SU-DHL-6 (cell line): ENCODE data around the gene ATP6V0B.

Experiments used
- H2AFZ ChIP-seq: fragments of 200-600 bp; sonication (generic); 2 replicates; pipeline ENCODE4 v1.6.1; 2014; ENCODE audit warnings: low read depth, mild to moderate bottlenecking, moderate library complexity, mixed read lengths, antibody characterized with exemption, low read length; ENCODE audit not compliant: severe bottlenecking
- H3F3A ChIP-seq: fragments of 200-600 bp; shearing (Covaris generic); 2 replicates; pipeline ENCODE4 v1.6.0; 2016; ENCODE audit warnings: antibody characterized with exemption, mild to moderate bottlenecking; ENCODE audit not compliant: insufficient read depth
- H3K27ac ChIP-seq: fragments of 200-600 bp; sonication (generic); 2 replicates; pipeline ENCODE4 v1.5.1; 2016; ENCODE audit warnings: low read depth, mild to moderate bottlenecking, low read length, moderate library complexity, mixed read lengths
- H3K27me3 ChIP-seq: fragments of 200-600 bp; sonication (generic), shearing (Covaris generic); 2 replicates; pipeline ENCODE4 v1.6.0; 2014; ENCODE audit warnings: mild to moderate bottlenecking, low read length
- H3K36me3 ChIP-seq: fragments of 200-600 bp; sonication (generic); 2 replicates; pipeline ENCODE4 v1.6.1; 2014; ENCODE audit warnings: mild to moderate bottlenecking, low read length, mixed read lengths
- H3K4me2 ChIP-seq: fragments of 300-600, 200-600 bp; shearing (Covaris generic), sonication (generic); 2 replicates; pipeline ENCODE4 v1.6.0; 2014; ENCODE audit warnings: low read length, low read depth, mild to moderate bottlenecking; ENCODE audit not compliant: poor library complexity, severe bottlenecking
- H3K4me3 ChIP-seq: fragments of 200-600 bp; sonication (generic); 2 replicates; pipeline ENCODE4 v1.5.1; 2014; ENCODE audit warnings: antibody characterized with exemption, low read length, mild to moderate bottlenecking, mixed read lengths; ENCODE audit not compliant: insufficient read depth, poor library complexity, severe bottlenecking
- H3K79me2 ChIP-seq: fragments of 200-600 bp; sonication (generic); 2 replicates; pipeline ENCODE4 v1.6.1; 2014; ENCODE audit warnings: mild to moderate bottlenecking, low read length, moderate library complexity; ENCODE audit not compliant: insufficient read depth
- H3K9ac ChIP-seq: fragments of 200-600 bp; sonication (generic); 2 replicates; pipeline ENCODE4 v1.7.0; 2014; ENCODE audit warnings: mild to moderate bottlenecking, low read length
- H3K9me2 ChIP-seq: fragments of 200-600 bp; sonication (generic); replicated peaks from 2 replicates; pipeline ENCODE4 v1.6.1; 2014; ENCODE audit warnings: low read length; ENCODE audit not compliant: insufficient read depth
- H3K9me3 ChIP-seq: fragments of 200-600 bp; sonication (generic); 2 replicates; pipeline ENCODE4 v1.6.1; 2014; ENCODE audit warnings: low read length, mixed read lengths; ENCODE audit not compliant: insufficient read depth
- H4K20me1 ChIP-seq: fragments of 200-600 bp; sonication (generic); 2 replicates; pipeline ENCODE4 v1.6.1; 2014; ENCODE audit warnings: low read depth, mild to moderate bottlenecking, antibody characterized with exemption, low read length, moderate library complexity, mixed read lengths
- EZH2phosphoT487 ChIP-seq: fragments of 200-600 bp; sonication (generic), shearing (Covaris generic); conservative IDR thresholded peaks from 2 replicates; pipeline ENCODE4 v1.6.1; 2018; ENCODE audit warnings: mild to moderate bottlenecking, antibody characterized with exemption, low read length, moderate library complexity, mixed read lengths
- TF ChIP-seq, protein P1 (sequence below): fragments of 200-600 bp; sonication (generic); IDR thresholded peaks from one replicate; pipeline ENCODE4 v1.5.1; 2017; ENCODE audit warnings: antibody characterized with exemption, mild to moderate bottlenecking, low read length, moderate library complexity; ENCODE audit not compliant: insufficient read depth, poor library complexity, severe bottlenecking

The ATP6V0B gene

DNA sequence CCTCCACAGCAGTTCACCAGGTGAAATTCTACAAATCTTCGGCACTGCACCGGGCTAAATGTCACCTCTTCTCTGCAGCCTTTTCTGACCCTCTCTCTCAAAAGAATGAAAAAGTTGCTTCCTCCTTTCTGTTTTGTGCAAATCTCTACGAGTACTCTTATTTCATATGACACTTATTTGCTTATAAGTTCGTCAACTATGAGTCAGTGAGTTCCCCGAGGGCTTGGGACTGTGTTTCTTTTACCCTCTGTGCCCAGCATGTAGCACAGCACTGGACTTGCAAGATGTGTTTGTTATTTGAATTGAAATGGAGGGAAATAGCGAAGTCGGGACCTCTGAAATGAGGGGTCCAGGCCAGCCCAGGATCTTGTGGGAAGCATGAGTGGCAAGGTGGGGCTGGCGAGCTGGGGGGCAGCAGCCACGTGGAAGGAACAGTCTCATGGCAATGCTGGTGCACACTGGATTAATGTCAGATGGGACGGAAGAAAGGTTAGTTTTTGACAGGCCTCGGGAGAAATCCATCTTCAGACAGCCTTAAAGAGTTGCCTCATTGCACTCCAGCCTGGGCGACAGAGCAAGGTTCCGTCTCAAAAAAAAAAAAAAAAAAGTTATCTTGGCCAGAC is 50.3 kb downstream of the ATP6V0B start:
- Histone ChIP-seq H3K27ac (no peak overlapping the region), H3K27me3 (no peaks in the 10 kb centered on the region), H3F3A (no peaks in the 10 kb centered on the region), H3K9ac (no peak overlapping the region), H3K79me2 (no peaks in the 10 kb centered on the region), H4K20me1 (no peaks in the 10 kb centered on the region), H3K4me3 (no peak overlapping the region), H3K9me3 (no peaks in the 10 kb centered on the region), H2AFZ (no peak overlapping the region), H3K9me2 (no peaks in the 10 kb centered on the region), H3K4me2 (no peak overlapping the region), H3K36me3 (no peaks in the 10 kb centered on the region)
- TF ChIP-seq, protein P1, sequence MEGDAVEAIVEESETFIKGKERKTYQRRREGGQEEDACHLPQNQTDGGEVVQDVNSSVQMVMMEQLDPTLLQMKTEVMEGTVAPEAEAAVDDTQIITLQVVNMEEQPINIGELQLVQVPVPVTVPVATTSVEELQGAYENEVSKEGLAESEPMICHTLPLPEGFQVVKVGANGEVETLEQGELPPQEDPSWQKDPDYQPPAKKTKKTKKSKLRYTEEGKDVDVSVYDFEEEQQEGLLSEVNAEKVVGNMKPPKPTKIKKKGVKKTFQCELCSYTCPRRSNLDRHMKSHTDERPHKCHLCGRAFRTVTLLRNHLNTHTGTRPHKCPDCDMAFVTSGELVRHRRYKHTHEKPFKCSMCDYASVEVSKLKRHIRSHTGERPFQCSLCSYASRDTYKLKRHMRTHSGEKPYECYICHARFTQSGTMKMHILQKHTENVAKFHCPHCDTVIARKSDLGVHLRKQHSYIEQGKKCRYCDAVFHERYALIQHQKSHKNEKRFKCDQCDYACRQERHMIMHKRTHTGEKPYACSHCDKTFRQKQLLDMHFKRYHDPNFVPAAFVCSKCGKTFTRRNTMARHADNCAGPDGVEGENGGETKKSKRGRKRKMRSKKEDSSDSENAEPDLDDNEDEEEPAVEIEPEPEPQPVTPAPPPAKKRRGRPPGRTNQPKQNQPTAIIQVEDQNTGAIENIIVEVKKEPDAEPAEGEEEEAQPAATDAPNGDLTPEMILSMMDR, result no peak
- no peak for TF ChIP-seq EZH2phosphoT487

DNA sequence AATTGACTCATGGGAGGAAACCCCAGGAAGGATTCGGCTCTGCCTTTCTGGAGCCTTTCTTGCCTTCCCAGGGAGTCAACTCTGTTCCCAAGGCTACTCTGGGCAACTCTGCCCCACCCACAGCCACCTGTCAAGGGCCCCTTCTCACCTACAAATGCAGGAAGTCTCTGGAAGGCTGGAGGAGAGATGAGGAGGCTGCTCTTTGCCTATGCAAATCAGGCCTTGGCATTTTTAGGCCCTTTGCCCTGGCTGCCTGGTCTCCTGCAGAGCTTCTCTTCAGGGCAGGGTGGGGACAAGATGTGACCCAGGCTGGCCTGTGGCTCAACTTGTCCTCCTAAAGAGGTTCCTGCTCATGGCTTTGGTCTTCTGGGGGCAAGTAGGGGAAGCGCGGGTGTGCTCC is 51.1 kb downstream of the ATP6V0B start:
- H3K9me2 ChIP-seq, result no peaks in the 10 kb centered on the region
- no peaks in the 10 kb centered on the region for H3K36me3 ChIP-seq
- H3K4me2 ChIP-seq, result peak overlapping the region; percentile 32
- no peaks in the 10 kb centered on the region for H3K27me3 ChIP-seq
- no peaks in the 10 kb centered on the region for H4K20me1 ChIP-seq
- no peak overlapping the region for H3K27ac ChIP-seq
- H3K9ac ChIP-seq, result peak overlapping the region; percentile 9; the same call in 1 of the 2 replicates
- H3F3A ChIP-seq, result no peaks in the 10 kb centered on the region
- H2AFZ ChIP-seq, result peak overlapping the region; percentile 27
- H3K4me3 ChIP-seq, result no peak overlapping the region
- TF ChIP-seq, protein P1, result no peak
- TF ChIP-seq EZH2phosphoT487, result no peak
- H3K9me3 ChIP-seq, result no peaks in the 10 kb centered on the region
- no peaks in the 10 kb centered on the region for H3K79me2 ChIP-seq

DNA sequence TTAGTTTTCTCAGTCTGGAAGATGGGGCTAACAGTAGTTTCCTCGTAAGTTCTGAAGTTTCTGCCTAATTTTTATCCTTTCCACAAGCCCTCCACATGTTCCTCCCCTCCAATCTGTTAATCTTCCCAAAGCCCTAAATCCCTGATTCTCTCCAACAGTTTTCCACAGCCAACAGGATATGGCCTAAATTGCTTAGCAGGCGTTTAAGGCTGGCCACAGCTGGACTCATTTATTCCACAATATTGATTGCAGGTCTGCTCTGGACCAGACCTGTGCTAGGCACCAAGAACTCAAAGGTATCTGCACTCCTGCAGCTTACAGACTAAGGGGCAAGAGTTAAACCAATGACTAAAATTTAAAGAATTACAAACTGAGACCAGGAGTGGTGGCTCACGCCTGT is 52.6 kb downstream of the ATP6V0B start:
- TF ChIP-seq, protein P1, result no peak
- no peak for TF ChIP-seq EZH2phosphoT487
- Histone ChIP-seq H3F3A (0 out of 2 replicates have a peak, but pooled peaks cover 1% of the 10 kb centered on the region), H3K9ac (no peak overlapping the region), H3K9me2 (no peaks in the 10 kb centered on the region), H4K20me1 (no peaks in the 10 kb centered on the region), H3K9me3 (no peaks in the 10 kb centered on the region), H2AFZ (no peak overlapping the region), H3K36me3 (no peaks in the 10 kb centered on the region), H3K79me2 (no peaks in the 10 kb centered on the region), H3K27me3 (no peaks in the 10 kb centered on the region), H3K4me3 (no peak overlapping the region), H3K4me2 (no peak overlapping the region), H3K27ac (no peak overlapping the region)
